SK-N-SH (cell line): ENCODE data around the gene TMEM205.

Source experiments
- EP300 ChIP-seq, 2 experiments: IDR thresholded peaks; 2 replicates each; pipeline versions ENCODE4 v1.4.0 to v1.6.1; 2012; ENCODE audit warnings: borderline replicate concordance in 1 of 2, low read depth in 1 of 2, low read length in 1 of 2
- EZH2phosphoT487 ChIP-seq: fragments of 200-600 bp; sonication (generic); IDR thresholded peaks from 2 replicates; pipeline ENCODE4 v1.6.1; 2017; ENCODE audit warnings: low read depth, mixed run types, mild to moderate bottlenecking, antibody characterized with exemption, moderate library complexity, borderline replicate concordance
- FOSL2 ChIP-seq: IDR thresholded peaks from 2 replicates; pipeline ENCODE4 v1.4.0; 2012; ENCODE audit warnings: low read depth, mild to moderate bottlenecking, moderate library complexity, borderline replicate concordance
- MXI1 ChIP-seq: IDR thresholded peaks from 2 replicates; pipeline ENCODE4 v1.6.1; 2012; ENCODE audit warnings: mild to moderate bottlenecking, low read depth, low read length, improper control_type of control experiment
- NFIC ChIP-seq: IDR thresholded peaks from 2 replicates; pipeline ENCODE4 v1.4.0; 2012; ENCODE audit warnings: borderline replicate concordance
- NRF1 ChIP-seq: IDR thresholded peaks from 2 replicates; pipeline ENCODE4 v1.6.1; 2012; ENCODE audit warnings: low read depth, mild to moderate bottlenecking, low read length
- RAD21 ChIP-seq: IDR thresholded peaks from 2 replicates; pipeline ENCODE4 v1.6.1; 2012; ENCODE audit warnings: mild to moderate bottlenecking, low read length
- RCOR1 ChIP-seq: fragments of 150-350 bp; IDR thresholded peaks from 2 replicates; pipeline ENCODE4 v1.6.1; 2017; ENCODE audit warnings: antibody characterized with exemption, low read length
- RFX5 ChIP-seq: IDR thresholded peaks from 2 replicates; pipeline ENCODE4 v1.6.1; 2012; ENCODE audit warnings: mild to moderate bottlenecking, improper control_type of control experiment, low read length
- SMC3 ChIP-seq: IDR thresholded peaks from 2 replicates; pipeline ENCODE4 v1.6.1; 2012; ENCODE audit warnings: low read depth, low read length, improper control_type of control experiment
- YY1 ChIP-seq: IDR thresholded peaks from 2 replicates; pipeline ENCODE4 v1.4.0; 2012; ENCODE audit warnings: low read depth, mild to moderate bottlenecking
- TF ChIP-seq, protein P1 (sequence below): fragments of 200-600 bp; sonication (generic); IDR thresholded peaks from 2 replicates; pipeline ENCODE4 v1.6.1; 2017; ENCODE audit warnings: antibody characterized with exemption, mild to moderate bottlenecking, moderate library complexity
- TF ChIP-seq, protein P2 (sequence below): IDR thresholded peaks from 2 replicates; pipeline ENCODE4 v1.6.1; 2012; ENCODE audit warnings: mild to moderate bottlenecking, low read depth, low read length, moderate library complexity
- TF ChIP-seq, protein P3 (sequence below): IDR thresholded peaks from 2 replicates; pipeline ENCODE4 v1.4.0; 2012; ENCODE audit warnings: low read depth, borderline replicate concordance

- TF ChIP-seq NFIC (no peak), EZH2phosphoT487 (no peak), RAD21 (no peak), RFX5 (peak; percentile 67), SMC3 (no peak), RCOR1 (no peak; the same call in 1 of the 2 replicates), NRF1 (no peak), MXI1 (peak; percentile 71; the same call in 1 of the 2 replicates), EP300 (IDR thresholded peaks at IDR 0.05; ENCODE audit: borderline replicate concordance in 1 of 2, low read depth in 1 of 2, low read length in 1 of 2) (no peak), YY1 (peak; percentile 35; the same call in 1 of the 2 replicates), FOSL2 (peak; percentile 78; the same call in 1 of the 2 replicates)
- TF ChIP-seq, protein P1, sequence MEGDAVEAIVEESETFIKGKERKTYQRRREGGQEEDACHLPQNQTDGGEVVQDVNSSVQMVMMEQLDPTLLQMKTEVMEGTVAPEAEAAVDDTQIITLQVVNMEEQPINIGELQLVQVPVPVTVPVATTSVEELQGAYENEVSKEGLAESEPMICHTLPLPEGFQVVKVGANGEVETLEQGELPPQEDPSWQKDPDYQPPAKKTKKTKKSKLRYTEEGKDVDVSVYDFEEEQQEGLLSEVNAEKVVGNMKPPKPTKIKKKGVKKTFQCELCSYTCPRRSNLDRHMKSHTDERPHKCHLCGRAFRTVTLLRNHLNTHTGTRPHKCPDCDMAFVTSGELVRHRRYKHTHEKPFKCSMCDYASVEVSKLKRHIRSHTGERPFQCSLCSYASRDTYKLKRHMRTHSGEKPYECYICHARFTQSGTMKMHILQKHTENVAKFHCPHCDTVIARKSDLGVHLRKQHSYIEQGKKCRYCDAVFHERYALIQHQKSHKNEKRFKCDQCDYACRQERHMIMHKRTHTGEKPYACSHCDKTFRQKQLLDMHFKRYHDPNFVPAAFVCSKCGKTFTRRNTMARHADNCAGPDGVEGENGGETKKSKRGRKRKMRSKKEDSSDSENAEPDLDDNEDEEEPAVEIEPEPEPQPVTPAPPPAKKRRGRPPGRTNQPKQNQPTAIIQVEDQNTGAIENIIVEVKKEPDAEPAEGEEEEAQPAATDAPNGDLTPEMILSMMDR, result peak; percentile 28; the same call in 1 of the 2 replicates
- TF ChIP-seq, protein P2, sequence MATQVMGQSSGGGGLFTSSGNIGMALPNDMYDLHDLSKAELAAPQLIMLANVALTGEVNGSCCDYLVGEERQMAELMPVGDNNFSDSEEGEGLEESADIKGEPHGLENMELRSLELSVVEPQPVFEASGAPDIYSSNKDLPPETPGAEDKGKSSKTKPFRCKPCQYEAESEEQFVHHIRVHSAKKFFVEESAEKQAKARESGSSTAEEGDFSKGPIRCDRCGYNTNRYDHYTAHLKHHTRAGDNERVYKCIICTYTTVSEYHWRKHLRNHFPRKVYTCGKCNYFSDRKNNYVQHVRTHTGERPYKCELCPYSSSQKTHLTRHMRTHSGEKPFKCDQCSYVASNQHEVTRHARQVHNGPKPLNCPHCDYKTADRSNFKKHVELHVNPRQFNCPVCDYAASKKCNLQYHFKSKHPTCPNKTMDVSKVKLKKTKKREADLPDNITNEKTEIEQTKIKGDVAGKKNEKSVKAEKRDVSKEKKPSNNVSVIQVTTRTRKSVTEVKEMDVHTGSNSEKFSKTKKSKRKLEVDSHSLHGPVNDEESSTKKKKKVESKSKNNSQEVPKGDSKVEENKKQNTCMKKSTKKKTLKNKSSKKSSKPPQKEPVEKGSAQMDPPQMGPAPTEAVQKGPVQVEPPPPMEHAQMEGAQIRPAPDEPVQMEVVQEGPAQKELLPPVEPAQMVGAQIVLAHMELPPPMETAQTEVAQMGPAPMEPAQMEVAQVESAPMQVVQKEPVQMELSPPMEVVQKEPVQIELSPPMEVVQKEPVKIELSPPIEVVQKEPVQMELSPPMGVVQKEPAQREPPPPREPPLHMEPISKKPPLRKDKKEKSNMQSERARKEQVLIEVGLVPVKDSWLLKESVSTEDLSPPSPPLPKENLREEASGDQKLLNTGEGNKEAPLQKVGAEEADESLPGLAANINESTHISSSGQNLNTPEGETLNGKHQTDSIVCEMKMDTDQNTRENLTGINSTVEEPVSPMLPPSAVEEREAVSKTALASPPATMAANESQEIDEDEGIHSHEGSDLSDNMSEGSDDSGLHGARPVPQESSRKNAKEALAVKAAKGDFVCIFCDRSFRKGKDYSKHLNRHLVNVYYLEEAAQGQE, result no peak; the same call in 1 of the 2 replicates
- TF ChIP-seq, protein P3, sequence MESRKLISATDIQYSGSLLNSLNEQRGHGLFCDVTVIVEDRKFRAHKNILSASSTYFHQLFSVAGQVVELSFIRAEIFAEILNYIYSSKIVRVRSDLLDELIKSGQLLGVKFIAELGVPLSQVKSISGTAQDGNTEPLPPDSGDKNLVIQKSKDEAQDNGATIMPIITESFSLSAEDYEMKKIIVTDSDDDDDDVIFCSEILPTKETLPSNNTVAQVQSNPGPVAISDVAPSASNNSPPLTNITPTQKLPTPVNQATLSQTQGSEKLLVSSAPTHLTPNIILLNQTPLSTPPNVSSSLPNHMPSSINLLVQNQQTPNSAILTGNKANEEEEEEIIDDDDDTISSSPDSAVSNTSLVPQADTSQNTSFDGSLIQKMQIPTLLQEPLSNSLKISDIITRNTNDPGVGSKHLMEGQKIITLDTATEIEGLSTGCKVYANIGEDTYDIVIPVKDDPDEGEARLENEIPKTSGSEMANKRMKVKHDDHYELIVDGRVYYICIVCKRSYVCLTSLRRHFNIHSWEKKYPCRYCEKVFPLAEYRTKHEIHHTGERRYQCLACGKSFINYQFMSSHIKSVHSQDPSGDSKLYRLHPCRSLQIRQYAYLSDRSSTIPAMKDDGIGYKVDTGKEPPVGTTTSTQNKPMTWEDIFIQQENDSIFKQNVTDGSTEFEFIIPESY, result 0 out of 2 replicates have a peak, but pooled peaks have one; percentile 15
Observed at GRCh38 chr19:11346104-11346940, at the start of gene TMEM205, which contains the start of gene CCDC159.
